ENCODE measurements around the gene UBE2O. TPM values are rescaled to one million over a fixed set of nuclear protein-coding genes. Genes with fewer than 3 reads are reported as not detected.

The UBE2O gene
- total RNA-seq, 6 donors from 2014 or later: 20.5 to 55.5 (median 27.7) TPM

- DNase-seq (no peak), ATAC-seq (ENCODE audit: low FRiP score in 2 of 2) (no peak)
- Histone ChIP-seq H3K4me1 (peaks cover 0 to 13% (median 4%) of the 10 kb centered on the region in 4 donors), H3K36me3 (peaks cover 0 to 46% (median 33%) of the 10 kb centered on the region in 4 donors), H3K9me3 (no peaks in the 10 kb centered on the region), H3K27me3 (no peaks in the 10 kb centered on the region), H3K27ac (no peak overlapping the region), H3K4me3 (no peak overlapping the region)
- WGBS, 2 donors: 88% methylated on average over 16 to 24 of the region's 25 CpGs
- TF ChIP-seq POLR2AphosphoS5 (IDR thresholded peaks at IDR 0.05) (no peak), EP300 (IDR thresholded peaks at IDR 0.05) (no peak), POLR2A (IDR thresholded peaks at IDR 0.05) (no peak)
- TF ChIP-seq, protein P1, sequence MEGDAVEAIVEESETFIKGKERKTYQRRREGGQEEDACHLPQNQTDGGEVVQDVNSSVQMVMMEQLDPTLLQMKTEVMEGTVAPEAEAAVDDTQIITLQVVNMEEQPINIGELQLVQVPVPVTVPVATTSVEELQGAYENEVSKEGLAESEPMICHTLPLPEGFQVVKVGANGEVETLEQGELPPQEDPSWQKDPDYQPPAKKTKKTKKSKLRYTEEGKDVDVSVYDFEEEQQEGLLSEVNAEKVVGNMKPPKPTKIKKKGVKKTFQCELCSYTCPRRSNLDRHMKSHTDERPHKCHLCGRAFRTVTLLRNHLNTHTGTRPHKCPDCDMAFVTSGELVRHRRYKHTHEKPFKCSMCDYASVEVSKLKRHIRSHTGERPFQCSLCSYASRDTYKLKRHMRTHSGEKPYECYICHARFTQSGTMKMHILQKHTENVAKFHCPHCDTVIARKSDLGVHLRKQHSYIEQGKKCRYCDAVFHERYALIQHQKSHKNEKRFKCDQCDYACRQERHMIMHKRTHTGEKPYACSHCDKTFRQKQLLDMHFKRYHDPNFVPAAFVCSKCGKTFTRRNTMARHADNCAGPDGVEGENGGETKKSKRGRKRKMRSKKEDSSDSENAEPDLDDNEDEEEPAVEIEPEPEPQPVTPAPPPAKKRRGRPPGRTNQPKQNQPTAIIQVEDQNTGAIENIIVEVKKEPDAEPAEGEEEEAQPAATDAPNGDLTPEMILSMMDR (IDR thresholded peaks at IDR 0.05): no peak
Observed at GRCh38 chr17:76404976-76405563, 47.9 kb downstream of the UBE2O start.

DNA sequence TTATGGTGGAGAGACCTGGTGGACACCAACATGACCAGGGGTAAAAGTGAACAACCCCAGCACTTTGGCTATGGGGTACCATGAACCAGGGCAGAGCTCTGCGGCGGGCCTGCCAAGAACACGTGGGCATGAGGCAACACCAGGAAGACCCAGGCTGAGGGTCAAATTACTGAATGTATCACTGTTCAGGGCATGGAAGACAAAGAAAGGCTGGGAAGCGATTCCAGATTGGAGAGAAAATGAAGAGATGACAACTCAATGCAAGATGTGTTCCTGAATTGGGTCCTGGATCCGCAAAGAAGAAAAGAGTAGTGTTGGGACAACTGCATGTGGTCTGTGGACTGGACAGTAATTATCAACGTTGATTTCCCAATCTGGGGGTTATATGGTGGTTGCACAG is 48.7 kb downstream of the UBE2O start:
- Histone ChIP-seq H3K36me3 (peaks cover 6 to 54% (median 41%) of the 10 kb centered on the region in 4 donors), H3K4me1 (peaks cover 0 to 13% (median 4%) of the 10 kb centered on the region in 4 donors), H3K9me3 (no peaks in the 10 kb centered on the region), H3K27me3 (no peaks in the 10 kb centered on the region), H3K4me3 (no peak overlapping the region), H3K27ac (no peak overlapping the region)
- ATAC-seq (ENCODE audit: low FRiP score in 2 of 2): no peak
- 80 to 87% methylated on average over 6 of the region's 6 CpGs for WGBS, 2 donors
- no peak for DNase-seq
- TF ChIP-seq POLR2A (IDR thresholded peaks at IDR 0.05) (no peak), POLR2AphosphoS5 (IDR thresholded peaks at IDR 0.05) (no peak), EP300 (IDR thresholded peaks at IDR 0.05) (no peak)
- TF ChIP-seq, protein P1 (IDR thresholded peaks at IDR 0.05): no peak

GRCh38 chr17:76402711-76403110 is 50.2 kb downstream of the UBE2O start:
- DNase-seq: no peak
- no peaks in the 10 kb centered on the region for H3K27me3 ChIP-seq
- no peak for TF ChIP-seq POLR2AphosphoS5 (IDR thresholded peaks at IDR 0.05)
- no peak for TF ChIP-seq POLR2A (IDR thresholded peaks at IDR 0.05)
- TF ChIP-seq, protein P1 (IDR thresholded peaks at IDR 0.05): no peak
- no peak for TF ChIP-seq EP300 (IDR thresholded peaks at IDR 0.05)
- H3K36me3 ChIP-seq: peaks cover 13 to 68% (median 55%) of the 10 kb centered on the region in 4 donors
- H3K4me1 ChIP-seq: peaks cover 0 to 7% (median 4%) of the 10 kb centered on the region in 4 donors
- ATAC-seq (ENCODE audit: low FRiP score in 2 of 2): no peak
- no peak overlapping the region for H3K4me3 ChIP-seq
- no peaks in the 10 kb centered on the region for H3K9me3 ChIP-seq
- H3K27ac ChIP-seq: no peak overlapping the region
- WGBS, 2 donors: 68 to 85% methylated on average over 3 to 5 of the region's 5 CpGs

DNA sequence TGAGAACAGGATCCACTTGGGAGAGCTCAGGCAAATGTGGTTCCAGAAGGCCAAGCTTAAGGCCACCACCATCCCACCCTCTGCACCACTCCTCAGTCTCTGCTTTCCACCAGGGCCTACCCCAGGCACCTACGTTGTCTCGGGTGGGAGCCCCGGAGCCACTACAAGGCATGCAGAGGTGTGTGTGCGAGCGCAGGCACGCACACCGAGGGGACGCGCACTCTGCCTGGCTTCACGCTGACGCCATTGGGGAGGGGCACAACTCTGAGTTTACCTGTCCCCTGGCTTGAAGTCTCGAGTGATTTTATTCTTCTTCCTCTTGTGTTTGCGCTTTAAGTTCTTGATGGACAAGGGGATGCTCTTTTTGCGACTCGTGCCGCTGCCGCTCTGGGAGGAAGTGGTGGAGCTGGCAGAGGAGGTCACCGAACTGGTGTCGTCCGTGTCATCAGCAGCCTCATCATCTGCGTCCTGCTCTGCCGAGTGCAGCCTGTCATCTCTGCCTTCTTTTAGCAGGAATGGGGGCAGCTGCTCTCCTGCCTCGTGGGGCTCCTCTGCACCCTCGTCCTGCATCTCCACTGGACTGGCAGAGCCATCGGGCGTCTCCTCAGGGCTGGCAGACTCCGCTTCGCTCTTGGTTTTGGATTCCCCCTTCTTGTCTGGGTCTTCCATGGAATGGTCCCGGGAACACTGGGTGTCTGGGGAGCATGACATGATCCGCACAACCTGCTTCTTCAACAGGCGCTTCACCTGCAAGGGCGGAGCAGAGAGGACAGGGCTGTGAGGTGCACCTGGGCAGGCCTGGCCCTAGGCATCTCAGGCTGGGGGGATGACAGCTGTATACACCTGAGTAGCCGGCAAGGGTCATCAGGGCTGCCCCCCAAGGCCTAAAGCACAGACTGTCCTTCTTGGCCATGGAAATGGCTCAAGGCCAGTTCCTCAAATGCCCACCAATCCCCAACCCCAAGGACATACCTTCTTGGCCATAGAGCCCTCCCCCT is 53.5 kb downstream of the UBE2O start:
- peaks cover 0 to 4% (median 0%) of the 10 kb centered on the region in 4 donors for H3K4me1 ChIP-seq
- peaks cover 13 to 90% (median 74%) of the 10 kb centered on the region in 4 donors for H3K36me3 ChIP-seq
- no peak overlapping the region for H3K27ac ChIP-seq
- ATAC-seq (ENCODE audit: low FRiP score in 2 of 2) (no peak), DNase-seq (no peak)
- no peak overlapping the region for H3K4me3 ChIP-seq
- H3K27me3 ChIP-seq: no peaks in the 10 kb centered on the region
- 91% methylated on average over 32 of the region's 33 CpGs for WGBS, 2 donors
- no peaks in the 10 kb centered on the region for H3K9me3 ChIP-seq
- TF ChIP-seq EP300 (IDR thresholded peaks at IDR 0.05) (no peak), POLR2A (IDR thresholded peaks at IDR 0.05) (no peak), POLR2AphosphoS5 (IDR thresholded peaks at IDR 0.05) (no peak)
- TF ChIP-seq, protein P1 (IDR thresholded peaks at IDR 0.05): no peak

Measured in upper lobe of left lung (tissue), 6 donors.